WTC11 (cell line): ENCODE results near the gene SPOCK1. TPM values are rescaled to one million over a fixed set of nuclear protein-coding genes. Genes with fewer than 3 reads are reported as not detected.
A peak's percentile ranks its signal among the peaks of the same experiment; 100 is the strongest.

Experiments
- ATAC-seq: fragments of 200-7000 bp; cut with Tn5 transposase; 2 replicates; pipeline ENCODE4 v1.10.0; 2021; ENCODE audit warnings: mild to moderate bottlenecking, moderate library complexity
- CTCF ChIA-PET: fragments of 300-600 bp; sonication (Branson Sonifier 250); formaldehyde crosslinking; loops from one replicate; lab custom pipeline; 2021; ENCODE audit warnings: antibody characterized with exemption; lab: Charles Lee
- POLR2A ChIA-PET: fragments of 350-600 bp; sonication (Branson Sonifier 250); formaldehyde crosslinking; loops from one replicate; lab custom pipeline; 2021; ENCODE audit warnings: antibody characterized with exemption; lab: Charles Lee
- DNase-seq: peaks from one replicate; pipeline ENCODE4 v3.0.0; 2021; ENCODE audit warnings: low spot score
- H3K27ac Mint-ChIP-seq: 2 replicates; pipeline ENCODE4 v1.8.0; 2021; ENCODE audit warnings: mixed read lengths
- H3K27me3 Mint-ChIP-seq: 2 replicates; pipeline ENCODE4 v1.8.0; 2021; ENCODE audit warnings: low read depth, mild to moderate bottlenecking, moderate library complexity, mixed read lengths
- H3K36me3 Mint-ChIP-seq: 2 replicates; pipeline ENCODE4 v1.8.0; 2021; ENCODE audit warnings: mixed read lengths
- H3K4me1 Mint-ChIP-seq: 2 replicates; pipeline ENCODE4 v1.8.0; 2022; ENCODE audit warnings: mixed read lengths
- H3K4me3 Mint-ChIP-seq: 2 replicates; pipeline ENCODE4 v1.8.0; 2021; ENCODE audit warnings: mild to moderate bottlenecking, moderate library complexity, mixed read lengths
- H3K9me3 Mint-ChIP-seq: 2 replicates; pipeline ENCODE4 v1.8.0; 2021; ENCODE audit warnings: mixed read lengths
- ATF2 ChIP-seq: sonication (generic); formaldehyde crosslinking; IDR thresholded peaks from 2 replicates; pipeline ENCODE4 v1.8.1; 2022; ENCODE audit warnings: low read depth, missing genetic modification reagents, borderline replicate concordance
- ATF3 ChIP-seq: sonication (generic); formaldehyde crosslinking; conservative IDR thresholded peaks from 2 replicates; pipeline ENCODE4 v1.8.1; 2022; ENCODE audit warnings: mild to moderate bottlenecking, missing genetic modification reagents
- CREB1 ChIP-seq: sonication (generic); formaldehyde crosslinking; IDR thresholded peaks from 2 replicates; pipeline ENCODE4 v1.8.0; 2023; ENCODE audit warnings: mild to moderate bottlenecking, missing genetic modification reagents
- CREM ChIP-seq: sonication (generic); formaldehyde crosslinking; IDR thresholded peaks from 2 replicates; pipeline ENCODE4 v1.8.1; 2022; ENCODE audit warnings: mild to moderate bottlenecking, missing genetic modification reagents, moderate library complexity
- CTCF ChIP-seq: fragments of 200-600 bp; IDR thresholded peaks from 2 replicates; pipeline ENCODE4 v1.8.0; 2022; ENCODE audit warnings: antibody characterized with exemption
- E2F1 ChIP-seq: sonication (generic); formaldehyde crosslinking; IDR thresholded peaks from 2 replicates; pipeline ENCODE4 v1.8.0; 2022; ENCODE audit warnings: mild to moderate bottlenecking, missing genetic modification reagents
- FOXK1 ChIP-seq: sonication (generic); formaldehyde crosslinking; IDR thresholded peaks from 2 replicates; pipeline ENCODE4 v1.8.0; 2022; ENCODE audit warnings: mild to moderate bottlenecking, moderate library complexity, missing genetic modification reagents
- FOXP1 ChIP-seq: sonication (generic); formaldehyde crosslinking; IDR thresholded peaks from 2 replicates; pipeline ENCODE4 v1.8.0; 2022; ENCODE audit warnings: missing genetic modification reagents, mild to moderate bottlenecking, moderate library complexity, borderline replicate concordance
- GABPB1 ChIP-seq: sonication (generic); formaldehyde crosslinking; IDR thresholded peaks from 2 replicates; pipeline ENCODE4 v1.8.1; 2023; ENCODE audit warnings: mild to moderate bottlenecking, missing genetic modification reagents
- GRHL2 ChIP-seq: fragments of 250-450 bp; sonication (Bioruptor Pico); IDR thresholded peaks from 2 replicates; pipeline ENCODE4 v1.8.0; 2022; ENCODE audit warnings: mild to moderate bottlenecking, moderate library complexity; ENCODE audit not compliant: insufficient replicate concordance, severe bottlenecking
- NFE2L1 ChIP-seq: sonication (generic); formaldehyde crosslinking; IDR thresholded peaks from 2 replicates; pipeline ENCODE4 v1.8.1; 2023; ENCODE audit warnings: missing genetic modification reagents
- NFYB ChIP-seq: sonication (generic); formaldehyde crosslinking; conservative IDR thresholded peaks from 2 replicates; pipeline ENCODE4 v1.8.0; 2022; ENCODE audit warnings: low read depth, missing genetic modification reagents
- RORB ChIP-seq: fragments of 250-450 bp; sonication (Bioruptor Pico); IDR thresholded peaks from 2 replicates; pipeline ENCODE4 v1.9.0; 2021; ENCODE audit warnings: mild to moderate bottlenecking
- SMAD4 ChIP-seq: sonication (generic); formaldehyde crosslinking; IDR thresholded peaks from 2 replicates; pipeline ENCODE4 v1.8.0; 2022; ENCODE audit warnings: mild to moderate bottlenecking, missing genetic modification reagents
- STAT6 ChIP-seq: sonication (generic); formaldehyde crosslinking; conservative IDR thresholded peaks from 2 replicates; pipeline ENCODE4 v1.8.1; 2023; ENCODE audit warnings: mild to moderate bottlenecking, low read depth, missing genetic modification reagents, moderate library complexity
- TCF7 ChIP-seq: sonication (generic); formaldehyde crosslinking; IDR thresholded peaks from 2 replicates; pipeline ENCODE4 v1.8.0; 2022; ENCODE audit warnings: mild to moderate bottlenecking, low read depth, missing genetic modification reagents, moderate library complexity
- USF2 ChIP-seq: sonication (generic); formaldehyde crosslinking; IDR thresholded peaks from 2 replicates; pipeline ENCODE4 v1.8.1; 2023; ENCODE audit warnings: mild to moderate bottlenecking, missing genetic modification reagents, moderate library complexity
- ZNF121 ChIP-seq: sonication (generic); formaldehyde crosslinking; IDR thresholded peaks from 2 replicates; pipeline ENCODE4 v1.8.0; 2023; ENCODE audit warnings: missing genetic modification reagents
- total RNA-seq: library from RNA; stranded (reverse); gene quantifications from 3 replicates; pipeline ENCODE4 v1.2.3, GENCODE V29; 2021

The SPOCK1 gene
- total RNA-seq, 1 experiment from 2014 or later = 15.2 TPM

GRCh38 chr5:137347865-137348264 is 151.3 kb downstream of the SPOCK1 start:
- Mint-ChIP-seq H3K27ac (no peak overlapping the region), H3K9me3 (no peaks in the 10 kb centered on the region), H3K4me3 (no peak overlapping the region), H3K36me3 (no peaks in the 10 kb centered on the region)
- ATAC-seq = no peak
- TF ChIP-seq GRHL2 (CRISPR knock-in tag) (no peak), ZNF121 (CRISPR knock-in tag) (no peak)
- TF ChIP-seq, all 79 proteins: peak for 0
- no peak for DNase-seq
- Mint-ChIP-seq H3K4me1 (peaks cover 34% of the 10 kb centered on the region), H3K27me3 (no peaks in the 10 kb centered on the region)
- POLR2A ChIA-PET = no interaction called here
- CTCF ChIA-PET = interaction anchor here (1.0 to 4.2 kb wide), 2 partner anchors 29 to 151 kb away, joined by 3 to 80 read pairs; partner anchors contain the start of gene SPOCK1

GRCh38 chr5:137346281-137346680 is 152.8 kb downstream of the SPOCK1 start:
- no peaks in the 10 kb centered on the region for H3K27me3 Mint-ChIP-seq
- H3K36me3 Mint-ChIP-seq = no peaks in the 10 kb centered on the region
- ATAC-seq (peak; percentile 23), DNase-seq (no peak)
- POLR2A ChIA-PET = no interaction called here
- no peak overlapping the region for H3K4me3 Mint-ChIP-seq
- TF ChIP-seq CREM (no peak), SMAD4 (no peak), USF2 (CRISPR knock-in tag) (no peak), NFE2L1 (no peak), FOXP1 (no peak), E2F1 (CRISPR knock-in tag) (no peak), GABPB1 (CRISPR knock-in tag) (no peak), TCF7 (CRISPR knock-in tag) (no peak), ATF3 (CRISPR knock-in tag) (no peak)
- peaks cover 40% of the 10 kb centered on the region for H3K4me1 Mint-ChIP-seq
- no peaks in the 10 kb centered on the region for H3K9me3 Mint-ChIP-seq
- CTCF ChIA-PET = interaction anchor here (0.9 to 4.2 kb wide), 11 partner anchors 10 to 311 kb away, joined by 3 to 80 read pairs (median 11); partner anchors contain the start of gene SPOCK1
- no peak overlapping the region for H3K27ac Mint-ChIP-seq

GRCh38 chr5:137345396-137345795 is 153.7 kb downstream of the SPOCK1 start:
- TF ChIP-seq RORB = no peak
- no peak for TF ChIP-seq STAT6 (CRISPR knock-in tag)
- TF ChIP-seq, all 79 proteins: peak for 0
- Mint-ChIP-seq H3K4me3 (no peak overlapping the region), H3K9me3 (no peaks in the 10 kb centered on the region)

GRCh38 chr5:137344723-137345322 is 154.3 kb downstream of the SPOCK1 start:
- POLR2A ChIA-PET = interaction anchor here (0.7 kb wide), 1 partner anchor 24 kb away, joined by 3 read pairs; no protein-coding TSS in a partner anchor
- peak; percentile 31; the same call in 1 of the 2 replicates for ATAC-seq

More at GRCh38 chr5:137345396-137345795, 153.7 kb downstream of the SPOCK1 start:
- CTCF ChIA-PET = interaction anchor here (0.7 to 4.2 kb wide), 41 partner anchors 8 to 1128 kb away, joined by 3 to 80 read pairs (median 4); partner anchors contain the start of gene SPOCK1
- POLR2A ChIA-PET = interaction anchor here (0.7 kb wide), 1 partner anchor 25 kb away, joined by 3 read pairs; no protein-coding TSS in a partner anchor
- ATAC-seq = peak; percentile 46; the same call in 1 of the 2 replicates
- Mint-ChIP-seq H3K36me3 (no peaks in the 10 kb centered on the region), H3K27me3 (no peaks in the 10 kb centered on the region), H3K27ac (peak overlapping the region; percentile 63; the same call in 1 of the 2 replicates), H3K4me1 (peaks cover 40% of the 10 kb centered on the region)
- no peak for DNase-seq

More at GRCh38 chr5:137344723-137345322, 154.3 kb downstream of the SPOCK1 start:
- no peaks in the 10 kb centered on the region for H3K27me3 Mint-ChIP-seq
- H3K4me1 Mint-ChIP-seq = peaks cover 40% of the 10 kb centered on the region
- H3K36me3 Mint-ChIP-seq = no peaks in the 10 kb centered on the region
- CTCF ChIA-PET = interaction anchor here (0.7 to 4.2 kb wide), 41 partner anchors 8 to 1128 kb away, joined by 3 to 80 read pairs (median 4); partner anchors contain the start of gene SPOCK1
- no peak overlapping the region for H3K4me3 Mint-ChIP-seq
- no peak overlapping the region for H3K27ac Mint-ChIP-seq
- peak; percentile 74 for DNase-seq
- H3K9me3 Mint-ChIP-seq = no peaks in the 10 kb centered on the region
- TF ChIP-seq ATF2 (CRISPR knock-in tag) (no peak), FOXK1 (CRISPR knock-in tag) (no peak), CREB1 (CRISPR knock-in tag) (no peak), NFYB (CRISPR knock-in tag) (no peak), CTCF (peak; percentile 82)
